ENCODE results near the gene FRMPD4. TPM values are rescaled to one million over a fixed set of nuclear protein-coding genes. Genes with fewer than 3 reads are reported as not detected.

Gene FRMPD4
- total and polyA plus RNA-seq, 10 of the 15 experiments (the other 5 are each of a cell fraction or from before 2014, with no cell fraction given), result not detected

DNA sequence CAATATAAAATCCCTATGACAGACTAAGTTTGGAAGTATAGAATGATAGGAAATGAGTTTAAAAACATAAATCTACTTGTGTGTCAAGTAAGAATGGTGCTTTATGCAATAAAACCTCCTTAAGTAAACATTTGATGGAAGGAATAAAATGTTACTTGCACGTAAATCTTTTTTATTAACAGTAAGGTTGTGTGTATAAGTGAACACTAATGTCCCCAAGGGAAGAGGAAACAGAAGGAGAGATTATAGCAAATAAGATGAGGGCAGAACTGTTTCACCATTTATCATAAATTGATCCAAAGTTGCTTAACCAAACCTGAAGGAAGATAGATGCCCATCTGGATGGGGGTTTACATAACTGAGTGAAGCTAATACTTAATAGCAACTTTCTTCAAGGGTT, 86.8 kb downstream of the FRMPD4 start:
- Histone ChIP-seq H3K9ac (ENCODE audit: control insufficient read depth, insufficient read depth, low read length) (no peak overlapping the region), H2AFZ (ENCODE audit: control insufficient read depth, low read depth, low read length) (no peak overlapping the region), H3K79me2 (ENCODE audit: control insufficient read depth, insufficient read depth, low read length) (no peaks in the 10 kb centered on the region), H3K4me1 (ENCODE audit: control insufficient read depth, insufficient read depth, low read length) (no peaks in the 10 kb centered on the region), H3K36me3 (ENCODE audit: control insufficient read depth in 2 of 2, insufficient read depth in 2 of 2, low read length in 1 of 2) (no peaks in the 10 kb centered on the region), H3K27me3 (replicated peaks in 1 of 2; ENCODE audit: control insufficient read depth in 2 of 2, insufficient read depth in 2 of 2, low read length in 1 of 2) (no peaks in the 10 kb centered on the region; a peak in 1 of 4 replicates), H3K4me3 (no peak overlapping the region), H4K20me1 (ENCODE audit: control insufficient read depth, insufficient read depth) (no peaks in the 10 kb centered on the region), H3K27ac (ENCODE audit: control insufficient read depth, insufficient read depth) (no peak overlapping the region), H3K9me3 (replicated peaks; ENCODE audit: control insufficient read depth, insufficient read depth, low read length) (no peaks in the 10 kb centered on the region), H3K4me2 (ENCODE audit: control insufficient read depth, insufficient read depth) (no peak overlapping the region)
- TF ChIP-seq PAX5 (IDR thresholded peaks at IDR 0.05; ENCODE audit: borderline replicate concordance, low read depth, low read length), result no peak
- TF ChIP-seq EP300 (IDR thresholded peaks at IDR 0.05; ENCODE audit: borderline replicate concordance in 1 of 2, control insufficient read depth in 1 of 2, low read depth in 2 of 2, low read length in 2 of 2), result no peak
- WGBS (ENCODE audit: insufficient coverage, insufficient replicate concordance, low lambda C conversion rate, missing lambda C conversion rate), result 0% methylated on average over 1 of the region's 1 CpG
- POLR2A ChIA-PET, result no interaction called here
- SMC1A ChIA-PET (ENCODE audit: uncharacterized antibody, unreplicated experiment), result no interaction called here
- no peak for ATAC-seq
- CTCF ChIA-PET, result no interaction called here
- no peak for DNase-seq (ENCODE audit: low read depth, low spot score)
- RAD21 ChIA-PET (ENCODE audit: unreplicated experiment), result no interaction called here
- no peak for FAIRE-seq
- intact Hi-C loops (cut with micrococcal nuclease; ENCODE audit: unreplicated experiment) (no loop called here), in situ Hi-C loops (cut with MboI) (no loop called here)
- BruUV-seq (replicated peaks), result no TSS peak

DNA sequence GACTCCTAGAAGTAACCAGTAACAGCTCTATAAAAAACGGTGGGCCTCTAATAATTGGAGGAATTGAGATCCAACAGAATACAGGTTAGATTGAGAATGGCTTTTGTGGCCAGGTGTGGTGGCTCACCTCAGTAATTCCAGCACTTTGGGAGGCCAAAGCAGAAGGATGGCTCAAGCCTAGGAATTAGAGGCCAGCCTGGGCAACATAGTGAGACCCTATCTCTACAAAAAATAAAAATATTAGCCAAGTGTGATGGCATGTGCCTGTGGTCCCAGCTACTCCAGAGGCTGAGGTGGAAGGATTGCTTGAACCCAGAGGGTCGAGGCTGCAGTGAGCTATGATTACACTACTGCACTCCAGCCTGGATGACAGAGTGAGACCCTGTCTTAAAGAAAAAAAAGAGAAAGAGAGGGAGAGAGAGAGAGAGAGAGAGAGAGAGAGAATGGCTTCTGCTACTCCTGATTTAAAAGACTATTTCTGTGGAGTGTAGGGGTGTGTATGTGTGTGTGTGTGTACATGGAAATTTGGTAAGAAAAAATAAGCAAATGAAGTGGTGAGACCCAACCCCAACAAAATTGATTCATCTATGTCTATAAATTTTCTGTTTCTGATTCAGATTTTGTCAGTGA, 89.3 kb downstream of the FRMPD4 start:
- no peak overlapping the region for H3K4me2 ChIP-seq (ENCODE audit: control insufficient read depth, insufficient read depth)
- 2% methylated on average over 2 of the region's 2 CpGs for WGBS (ENCODE audit: insufficient coverage, insufficient replicate concordance, low lambda C conversion rate, missing lambda C conversion rate)
- no peak for DNase-seq (ENCODE audit: low read depth, low spot score)
- ChIA-PET CTCF (no interaction called here), POLR2A (no interaction called here), RAD21 (ENCODE audit: unreplicated experiment) (no interaction called here), SMC1A (ENCODE audit: uncharacterized antibody, unreplicated experiment) (no interaction called here)
- no peak for ATAC-seq
- no peak overlapping the region for H3K9ac ChIP-seq (ENCODE audit: control insufficient read depth, insufficient read depth, low read length)
- no peak overlapping the region for H3K4me3 ChIP-seq
- BruUV-seq (replicated peaks), result no TSS peak
- H3K27me3 ChIP-seq (replicated peaks in 1 of 2; ENCODE audit: control insufficient read depth in 2 of 2, insufficient read depth in 2 of 2, low read length in 1 of 2), result no peaks in the 10 kb centered on the region; a peak in 1 of 4 replicates
- in situ Hi-C loops (cut with MboI) (no loop called here), intact Hi-C loops (cut with micrococcal nuclease; ENCODE audit: unreplicated experiment) (no loop called here)
- no peaks in the 10 kb centered on the region for H4K20me1 ChIP-seq (ENCODE audit: control insufficient read depth, insufficient read depth)
- H3K9me3 ChIP-seq (replicated peaks; ENCODE audit: control insufficient read depth, insufficient read depth, low read length), result no peaks in the 10 kb centered on the region
- H3K36me3 ChIP-seq (ENCODE audit: control insufficient read depth in 2 of 2, insufficient read depth in 2 of 2, low read length in 1 of 2), result no peaks in the 10 kb centered on the region
- FAIRE-seq, result no peak
- H3K79me2 ChIP-seq (ENCODE audit: control insufficient read depth, insufficient read depth, low read length), result no peaks in the 10 kb centered on the region
- H3K27ac ChIP-seq (ENCODE audit: control insufficient read depth, insufficient read depth), result no peak overlapping the region
- no peak for TF ChIP-seq NFYB (IDR thresholded peaks at IDR 0.05; ENCODE audit: insufficient read depth, low read depth, low read length)
- H3K4me1 ChIP-seq (ENCODE audit: control insufficient read depth, insufficient read depth, low read length), result no peaks in the 10 kb centered on the region
- no peak overlapping the region for H2AFZ ChIP-seq (ENCODE audit: control insufficient read depth, low read depth, low read length)

All from GM12878 (cell line).